Ascending aorta (tissue), 2 donors: Measurements from ENCODE around the gene FCER2. TPM values are rescaled to one million over a fixed set of nuclear protein-coding genes. Genes with fewer than 3 reads are reported as not detected.

Experiments
- DNase-seq, 2 donors: peaks; one replicate each; pipeline ENCODE4 v3.0.0-alpha.2; 2019; ENCODE audit warnings: low spot score in 2 of 2
- H3K27ac ChIP-seq, 2 donors: fragments of 200-600 bp; sonication (generic); one replicate each; pipeline ENCODE4 v1.5.1; 2016 to 2017; ENCODE audit warnings: mild to moderate bottlenecking in 1 of 2
- H3K27me3 ChIP-seq: fragments of 200-600 bp; sonication (generic); one replicate; pipeline ENCODE4 v1.5.1; 2017
- H3K36me3 ChIP-seq, 2 donors: fragments of 200-600 bp; sonication (generic); one replicate each; pipeline ENCODE4 v1.5.1; 2016
- H3K4me1 ChIP-seq, 2 donors: fragments of 200-600 bp; sonication (generic); one replicate each; pipeline ENCODE4 v1.5.1; 2016 to 2017; ENCODE audit warnings: mild to moderate bottlenecking in 1 of 2
- H3K4me3 ChIP-seq, 2 donors: fragments of 200-600 bp; sonication (generic); one replicate each; pipeline ENCODE4 v1.5.1; 2016 to 2017; ENCODE audit warnings: mild to moderate bottlenecking in 1 of 2
- H3K9me3 ChIP-seq, 2 donors: fragments of 200-600 bp; sonication (generic); one replicate each; pipeline ENCODE4 v1.5.1; 2016
- intact Hi-C: fragments of 100-400 bp; cut with DNase I; formaldehyde crosslinking; loops from one replicate; pipeline ENCODE4 v1.15.1; 2023
- total RNA-seq: library from RNA; depleted of rRNA; stranded (reverse); fragments of >200 nt; gene quantifications from one replicate; pipeline ENCODE4 v1.1.0, GENCODE V29; 2016
- TF ChIP-seq, protein P1 (sequence below), 3 experiments: fragments of 200-600 bp in 2 of 3; fragments of 450-650 bp in 1 of 3; sonication (generic) in 2 of 3; IDR thresholded peaks; one replicate each; pipeline ENCODE4 v1.5.1; 2016 to 2019; ENCODE audit warnings: antibody characterized with exemption in 3 of 3, mild to moderate bottlenecking in 1 of 3, moderate library complexity in 1 of 3

Gene FCER2
- total RNA-seq, 1 donor from 2014 or later, result not detected

DNA sequence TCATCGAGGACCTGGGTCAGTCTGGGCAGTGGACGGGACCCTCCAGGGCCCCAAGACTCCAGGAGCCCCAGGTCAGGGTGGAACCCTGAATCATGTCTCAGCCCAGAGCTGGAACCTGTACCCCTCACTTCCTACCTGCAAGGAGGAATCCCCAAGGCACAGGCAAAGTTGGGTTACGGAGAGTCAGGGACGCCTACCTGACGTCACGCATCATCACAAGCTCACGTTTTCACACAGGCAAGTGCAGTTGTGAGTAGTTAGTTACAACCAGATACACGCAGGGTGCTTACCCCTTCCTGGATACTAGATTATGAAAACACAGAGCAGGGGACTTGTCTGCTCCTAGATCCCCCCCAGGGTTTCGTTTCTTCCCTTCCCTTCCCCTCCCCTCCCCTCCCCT lies 31.1 kb downstream of the FCER2 start:
- no peaks in the 10 kb centered on the region for H3K27me3 ChIP-seq
- TF ChIP-seq, protein P1, sequence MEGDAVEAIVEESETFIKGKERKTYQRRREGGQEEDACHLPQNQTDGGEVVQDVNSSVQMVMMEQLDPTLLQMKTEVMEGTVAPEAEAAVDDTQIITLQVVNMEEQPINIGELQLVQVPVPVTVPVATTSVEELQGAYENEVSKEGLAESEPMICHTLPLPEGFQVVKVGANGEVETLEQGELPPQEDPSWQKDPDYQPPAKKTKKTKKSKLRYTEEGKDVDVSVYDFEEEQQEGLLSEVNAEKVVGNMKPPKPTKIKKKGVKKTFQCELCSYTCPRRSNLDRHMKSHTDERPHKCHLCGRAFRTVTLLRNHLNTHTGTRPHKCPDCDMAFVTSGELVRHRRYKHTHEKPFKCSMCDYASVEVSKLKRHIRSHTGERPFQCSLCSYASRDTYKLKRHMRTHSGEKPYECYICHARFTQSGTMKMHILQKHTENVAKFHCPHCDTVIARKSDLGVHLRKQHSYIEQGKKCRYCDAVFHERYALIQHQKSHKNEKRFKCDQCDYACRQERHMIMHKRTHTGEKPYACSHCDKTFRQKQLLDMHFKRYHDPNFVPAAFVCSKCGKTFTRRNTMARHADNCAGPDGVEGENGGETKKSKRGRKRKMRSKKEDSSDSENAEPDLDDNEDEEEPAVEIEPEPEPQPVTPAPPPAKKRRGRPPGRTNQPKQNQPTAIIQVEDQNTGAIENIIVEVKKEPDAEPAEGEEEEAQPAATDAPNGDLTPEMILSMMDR (IDR thresholded peaks at IDR 0.05), result no peak
- intact Hi-C loops, result no loop called here

DNA sequence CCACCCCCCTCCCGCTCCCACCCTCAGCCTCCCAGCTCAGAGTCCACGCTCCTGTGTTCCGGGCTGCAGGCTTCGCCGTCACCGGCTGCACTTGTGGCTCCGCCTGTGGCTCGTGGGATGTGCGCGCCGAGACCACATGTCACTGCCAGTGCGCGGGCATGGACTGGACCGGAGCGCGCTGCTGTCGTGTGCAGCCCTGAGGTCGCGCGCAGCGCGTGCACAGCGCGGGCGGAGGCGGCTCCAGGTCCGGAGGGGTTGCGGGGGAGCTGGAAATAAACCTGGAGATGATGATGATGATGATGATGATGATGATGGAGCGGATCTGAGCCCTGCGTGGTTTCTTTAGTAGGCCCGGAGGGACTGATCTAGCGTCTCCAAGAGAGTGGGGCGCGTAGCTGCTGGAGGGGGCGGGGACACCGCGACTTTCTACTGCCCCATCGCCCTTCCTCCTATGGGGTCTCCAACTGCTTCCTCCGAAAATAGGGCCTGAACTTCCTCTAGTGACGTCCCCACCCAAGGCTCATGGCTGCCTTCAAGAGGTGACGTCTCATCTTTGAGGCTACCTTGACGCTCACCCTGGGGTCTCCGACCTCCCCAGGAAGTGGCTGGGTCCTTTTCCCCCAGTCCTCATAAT lies 31.7 kb downstream of the FCER2 start:
- no peak overlapping the region for H3K27ac ChIP-seq
- intact Hi-C loops, result no loop called here
- no peaks in the 10 kb centered on the region for H3K9me3 ChIP-seq
- no peaks in the 10 kb centered on the region for H3K27me3 ChIP-seq
- H3K4me1 ChIP-seq, result no peaks in the 10 kb centered on the region
- H3K4me3 ChIP-seq, result peak overlapping the region in 1 of 2 donors; percentile 20
- TF ChIP-seq, protein P1 (IDR thresholded peaks at IDR 0.05), result no peak
- H3K36me3 ChIP-seq, result no peaks in the 10 kb centered on the region
- DNase-seq, result no peak

More for the DNA sequence above, 31.1 kb downstream of the FCER2 start:
- H3K27ac ChIP-seq, result no peak overlapping the region
- no peak for DNase-seq
- no peaks in the 10 kb centered on the region for H3K36me3 ChIP-seq
- no peaks in the 10 kb centered on the region for H3K4me1 ChIP-seq
- no peaks in the 10 kb centered on the region for H3K9me3 ChIP-seq
- H3K4me3 ChIP-seq, result no peak overlapping the region

DNA sequence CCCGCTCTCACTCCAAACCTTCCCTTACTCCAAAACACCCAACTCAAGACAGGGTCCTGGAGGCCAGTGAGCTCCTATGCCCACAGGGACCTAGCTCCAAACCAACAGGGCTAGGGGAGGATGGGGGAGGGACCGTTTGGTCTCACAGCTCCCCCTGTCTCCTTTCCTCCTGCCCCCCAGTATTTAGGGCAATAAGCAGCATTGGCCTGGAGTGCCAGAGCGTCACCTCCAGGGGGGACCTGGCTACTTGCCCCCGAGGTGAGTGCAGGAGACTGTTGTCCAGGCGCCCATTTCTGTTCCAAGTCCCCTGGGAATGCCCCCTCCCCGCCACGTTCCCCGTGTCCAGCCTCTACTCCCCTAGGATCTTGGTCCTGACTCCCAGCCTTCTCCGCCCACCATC lies 32.3 kb downstream of the FCER2 start:
- Histone ChIP-seq H3K4me3 (no peak overlapping the region), H3K36me3 (no peaks in the 10 kb centered on the region), H3K27me3 (no peaks in the 10 kb centered on the region), H3K27ac (no peak overlapping the region), H3K9me3 (no peaks in the 10 kb centered on the region), H3K4me1 (no peaks in the 10 kb centered on the region)
- intact Hi-C loops, result no loop called here
- no peak for DNase-seq
- TF ChIP-seq, protein P1 (IDR thresholded peaks at IDR 0.05), result no peak

DNA sequence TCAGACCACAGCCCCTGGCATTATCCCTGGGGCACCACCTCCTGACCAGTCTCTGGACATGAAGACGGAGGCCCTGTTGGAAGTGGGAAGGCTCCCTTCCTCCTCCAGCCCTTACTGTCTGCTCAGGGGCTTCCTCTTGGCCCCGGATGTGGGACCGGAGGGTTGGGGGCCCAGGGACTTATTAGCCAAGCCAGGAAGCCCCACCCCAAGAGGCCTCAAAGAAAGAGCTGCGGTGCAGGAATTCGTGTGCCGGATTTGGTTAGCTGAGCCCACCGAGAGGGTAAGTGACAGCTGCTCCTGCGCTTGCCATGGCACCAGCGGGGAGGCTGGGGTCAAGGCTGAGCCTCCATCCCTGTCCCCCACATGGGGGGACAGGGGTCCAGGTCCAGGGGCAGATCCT lies 33.1 kb downstream of the FCER2 start, which contains the start of gene RETN:
Gene RETN, plus strand, starts transcription at position 208 of the 400 bp plus-strand sequence. CDS start 278 bp downstream, outside the sequence.
- TF ChIP-seq, protein P1 (IDR thresholded peaks at IDR 0.05), result no peak
- no peak within 1 kb of the TSS for H3K27ac ChIP-seq
- no peaks in the 10 kb centered on the region for H3K27me3 ChIP-seq
- no peak for DNase-seq
- intact Hi-C loops, result no loop called here
- H3K9me3 ChIP-seq, result no peaks in the 10 kb centered on the region
- no peak within 1 kb of the TSS for H3K4me3 ChIP-seq
- no peaks in the 10 kb centered on the region for H3K4me1 ChIP-seq
- H3K36me3 ChIP-seq, result no peaks in the 10 kb centered on the region

DNA sequence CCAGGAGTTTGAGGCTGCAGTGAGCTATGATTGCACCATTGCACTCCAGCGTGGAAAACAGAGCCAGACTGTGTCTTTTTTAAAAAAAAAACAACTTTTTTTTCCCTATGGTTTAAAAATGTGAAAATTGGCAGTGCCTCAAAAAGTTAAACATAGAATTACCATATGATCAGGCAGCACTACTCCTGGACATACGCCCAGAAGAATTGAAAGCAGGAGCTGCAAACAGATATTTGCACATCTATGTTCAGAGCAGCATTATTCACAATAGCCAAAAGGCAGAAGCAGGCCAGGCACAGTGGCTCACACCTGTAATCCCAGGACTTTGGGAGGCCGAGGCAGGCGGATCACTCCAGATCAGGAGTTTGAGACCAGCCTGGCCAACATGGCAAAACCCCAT lies 36.9 kb downstream of the FCER2 start:
- no peaks in the 10 kb centered on the region for H3K27me3 ChIP-seq
- no peaks in the 10 kb centered on the region for H3K4me1 ChIP-seq
- no peak overlapping the region for H3K27ac ChIP-seq
- no peak overlapping the region for H3K4me3 ChIP-seq
- H3K36me3 ChIP-seq, result no peaks in the 10 kb centered on the region
- H3K9me3 ChIP-seq, result no peaks in the 10 kb centered on the region
- intact Hi-C loops, result no loop called here
- TF ChIP-seq, protein P1 (IDR thresholded peaks at IDR 0.05), result no peak
- DNase-seq, result no peak
